GM21737 (cell line): Measurements from ENCODE around the gene HERC2.
A peak's percentile ranks its signal among the peaks of the same experiment; 100 is the strongest.
"Not testable (repeated sequence)": the region's sequence is repeated elsewhere in the genome, so short reads cannot be mapped to it uniquely, and the experiment has no call there.

Experiments
- ATAC-seq: cut with Tn5 transposase; IDR thresholded peaks from one replicate; pipeline ENCODE4 v1.9.1; 2021; ENCODE audit warnings: mild to moderate bottlenecking, moderate library complexity; ENCODE audit not compliant: unreplicated experiment

Gene HERC2

DNA sequence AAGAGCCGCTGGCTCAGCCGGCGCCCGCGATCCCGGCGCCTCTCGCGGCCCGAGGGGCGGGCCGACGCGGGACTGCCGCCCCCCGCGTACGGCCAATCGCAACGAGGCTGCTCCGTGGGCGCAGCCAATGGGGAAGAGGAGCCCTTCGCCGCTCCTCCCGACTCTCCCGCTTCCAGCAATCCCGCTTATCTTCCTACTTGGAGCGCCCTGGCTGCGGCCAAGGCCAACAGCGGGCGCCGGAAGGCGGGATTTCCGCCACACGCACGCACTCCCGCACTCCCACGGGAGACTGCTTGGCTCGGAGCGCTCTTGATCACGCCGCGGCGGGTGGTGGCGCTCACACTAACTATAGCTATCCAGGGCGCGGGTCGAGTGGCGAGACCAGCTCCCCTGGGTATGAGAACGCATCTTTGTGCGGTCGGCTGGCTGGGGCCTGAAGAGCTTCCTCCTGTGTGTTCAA lies at the start of gene HERC2:
Gene HERC2, minus strand, starts transcription at position 51 of the 460 bp plus-strand sequence. CDS start 746 bp downstream, outside the sequence.
- ATAC-seq, result not testable (repeated sequence)

GRCh38 chr15:28365502-28365901 lies 43.5 kb upstream of the HERC2 start:
- ATAC-seq, result not testable (repeated sequence)

GRCh38 chr15:28357984-28358383 lies 36.0 kb upstream of the HERC2 start, which contains the start of gene GOLGA6L24:
Gene GOLGA6L24 (minus strand): TSS chr15:28358084. CDS start chr15:28358023, 61 bp downstream.
- ATAC-seq, result not testable (repeated sequence)

- ATAC-seq, result not testable (repeated sequence)
These were observed 461 bp downstream of the HERC2 start for GRCh38 chr15:28321358-28322078.

GRCh38 chr15:28319725-28320124 lies 2.3 kb downstream of the HERC2 start:
- ATAC-seq, result not testable (repeated sequence)

DNA sequence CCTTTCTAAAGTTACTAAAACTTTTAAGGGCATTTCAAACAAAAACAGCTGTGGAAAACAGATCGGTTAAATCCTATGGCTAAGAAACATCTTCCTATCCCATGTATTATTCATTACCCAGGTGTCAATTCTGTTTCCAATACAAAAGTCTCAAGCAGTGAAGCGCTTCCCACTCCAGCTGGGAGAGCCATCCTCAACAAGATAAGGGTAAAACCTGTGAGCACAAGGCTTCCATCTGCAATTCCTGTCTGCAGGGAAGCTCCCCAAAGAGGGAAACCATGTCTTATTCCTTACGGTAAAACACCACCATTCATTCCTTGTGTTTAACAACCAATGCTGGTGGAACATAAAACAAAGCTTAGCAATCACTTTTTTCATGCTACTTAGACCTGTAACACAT lies 3.2 kb downstream of the HERC2 start:
- not testable (repeated sequence) for ATAC-seq

DNA sequence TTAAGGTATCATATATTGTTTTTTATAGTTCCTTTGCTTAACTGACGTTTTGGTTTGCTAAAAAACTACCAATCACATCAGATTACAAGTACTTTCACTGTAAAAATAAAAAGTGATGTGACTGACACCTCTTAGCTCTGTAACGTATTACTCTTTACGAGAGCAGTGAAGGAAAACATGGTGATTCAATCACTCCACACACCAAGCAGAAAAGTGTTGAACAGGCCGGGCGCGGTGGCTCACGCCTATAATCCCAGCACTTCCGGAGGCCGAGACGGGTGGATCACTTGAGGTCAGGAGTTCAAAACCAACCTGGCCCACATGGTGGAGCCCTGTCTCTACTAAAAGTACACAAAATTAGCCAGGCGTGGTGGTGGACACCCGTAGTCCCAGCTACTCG lies 3.9 kb downstream of the HERC2 start:
- not testable (repeated sequence) for ATAC-seq

GRCh38 chr15:28316958-28317357 lies 5.0 kb downstream of the HERC2 start:
- ATAC-seq, result not testable (repeated sequence)

DNA sequence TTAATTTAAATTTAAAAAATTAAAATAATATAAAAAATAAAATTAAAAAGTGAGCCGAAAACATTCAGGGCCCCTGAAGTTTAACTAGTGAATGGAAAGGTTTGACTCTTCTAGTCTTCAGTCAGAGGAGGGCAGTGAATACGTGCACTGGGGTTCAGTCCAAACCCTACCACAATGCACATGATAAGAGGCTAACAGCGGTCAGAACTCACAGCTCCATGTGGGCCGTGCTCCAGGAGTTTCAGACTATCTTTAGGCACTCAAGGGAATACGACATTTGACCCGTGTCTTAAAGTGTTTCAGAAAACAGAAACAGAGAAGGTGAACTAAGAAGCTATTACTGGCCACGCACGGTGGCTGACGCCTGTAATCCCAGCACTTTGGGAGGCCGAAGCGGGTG lies 11.5 kb downstream of the HERC2 start:
- not testable (repeated sequence) for ATAC-seq

GRCh38 chr15:28308718-28309117 lies 13.3 kb downstream of the HERC2 start:
- not testable (repeated sequence) for ATAC-seq

- ATAC-seq, result not testable (repeated sequence)
These were observed 16.3 kb downstream of the HERC2 start for GRCh38 chr15:28305700-28306099.

DNA sequence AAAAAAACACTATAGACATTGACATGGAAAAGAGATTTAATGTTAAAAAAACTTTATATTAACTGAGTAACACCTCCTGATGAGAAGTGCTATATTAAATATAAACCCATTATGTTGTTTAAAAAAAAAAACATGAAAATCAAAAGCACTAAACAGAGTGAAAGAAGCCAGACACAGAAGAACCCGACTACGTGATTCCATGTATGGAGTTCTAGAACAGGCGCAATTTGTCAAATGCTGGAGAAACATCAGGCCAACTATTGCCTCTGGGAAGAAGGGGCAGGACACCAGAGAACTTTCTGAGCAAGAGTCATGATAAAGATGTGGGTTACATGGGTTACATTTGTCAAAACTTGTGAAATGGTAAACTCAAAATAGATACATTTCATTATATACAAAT lies 24.5 kb downstream of the HERC2 start:
- ATAC-seq, result not testable (repeated sequence)

GRCh38 chr15:28296814-28297213 lies 25.2 kb downstream of the HERC2 start:
- ATAC-seq, result not testable (repeated sequence)

GRCh38 chr15:28295009-28295563 lies 26.9 kb downstream of the HERC2 start:
- ATAC-seq, result not testable (repeated sequence)

DNA sequence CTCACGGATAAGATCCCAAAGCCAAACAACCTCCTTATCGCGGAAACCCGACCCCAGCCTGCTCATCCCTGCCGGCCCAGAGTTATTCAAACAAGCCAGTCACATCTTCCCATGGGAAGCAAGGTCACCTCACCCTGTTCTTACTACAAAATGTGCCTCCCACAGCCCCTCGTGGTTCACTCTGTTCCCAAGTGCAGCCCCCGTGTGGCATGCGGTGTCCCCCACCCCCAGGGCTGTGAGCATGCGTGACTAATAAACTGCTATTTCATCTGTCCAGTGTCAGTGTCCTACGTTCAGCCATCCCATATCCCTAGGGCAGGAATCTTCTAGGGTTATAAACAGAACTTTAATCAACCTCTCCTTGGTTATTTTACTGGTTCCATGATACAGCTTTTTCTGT lies 27.4 kb downstream of the HERC2 start:
- ATAC-seq, result not testable (repeated sequence)

DNA sequence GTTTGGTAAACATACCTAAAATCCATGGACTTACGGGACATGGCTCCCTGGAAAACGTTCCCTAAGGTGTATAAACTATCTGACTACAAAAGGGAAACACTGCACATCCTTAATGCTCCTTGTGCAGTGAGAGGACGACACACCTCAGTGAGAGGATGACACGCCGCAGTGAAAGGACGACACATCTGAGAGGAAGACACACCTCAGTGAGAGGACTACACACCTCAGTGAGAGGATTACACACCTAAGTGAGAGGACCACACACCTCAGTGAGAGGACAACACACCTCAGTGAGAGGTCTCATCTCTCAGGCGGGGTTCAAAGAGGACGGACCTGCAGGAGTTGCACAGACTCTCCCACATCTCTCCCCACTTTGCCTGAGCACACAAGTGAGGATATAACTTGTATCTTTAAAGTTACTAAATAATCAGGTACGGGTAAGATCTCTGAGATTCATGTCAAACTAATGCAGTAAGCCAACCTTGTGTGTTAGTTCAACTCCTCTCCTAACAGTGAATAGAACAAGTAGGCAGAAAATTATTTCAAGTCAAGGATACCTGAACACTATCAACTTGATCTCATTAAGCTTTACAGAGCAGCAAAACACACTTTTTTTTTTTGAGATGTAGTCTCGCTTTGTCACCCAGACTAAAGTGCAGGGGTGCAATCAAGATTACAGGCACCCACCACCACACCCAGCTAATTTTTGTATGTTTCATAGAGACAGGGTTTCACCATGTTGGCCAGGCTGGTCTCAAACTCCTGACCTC lies 32.1 kb downstream of the HERC2 start:
- ATAC-seq, result no peak

GRCh38 chr15:28288830-28289693 lies 32.9 kb downstream of the HERC2 start:
- peak; percentile 68 for ATAC-seq

GRCh38 chr15:28286659-28287058 lies 35.3 kb downstream of the HERC2 start:
- ATAC-seq, result not testable (repeated sequence)

- ATAC-seq, result no peak
These were observed 35.9 kb downstream of the HERC2 start for GRCh38 chr15:28286031-28286430.

DNA sequence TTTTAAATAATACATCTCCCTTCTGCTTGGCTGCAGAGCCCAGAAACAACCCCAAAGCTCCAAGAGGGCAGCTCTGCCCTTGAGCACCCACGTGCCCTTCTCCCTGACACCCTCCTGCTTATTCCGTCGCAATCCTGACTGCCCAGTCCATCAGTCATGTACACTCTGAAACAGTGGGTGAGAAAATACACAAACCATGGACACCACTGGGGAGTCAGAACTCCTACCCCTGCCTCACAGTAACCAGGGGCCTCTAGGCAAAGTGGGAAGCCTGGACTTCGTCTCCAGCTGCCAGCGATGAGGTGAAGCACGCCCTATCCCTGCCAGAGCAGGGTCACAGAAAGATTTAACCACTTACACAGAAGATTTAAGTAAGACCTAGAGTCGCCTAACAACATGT lies 40.1 kb downstream of the HERC2 start:
- ATAC-seq, result no peak
